HepG2 (cell line): ENCODE measurements around the gene TYMP. TPM values are rescaled to one million over a fixed set of nuclear protein-coding genes. Genes with fewer than 3 reads are reported as not detected.

Experiments
- ETV5 ChIP-seq: IDR thresholded peaks from 2 replicates; pipeline ENCODE4 v1.6.1; 2018; ENCODE audit warnings: missing biosample characterization, missing genetic modification reagents, inconsistent platforms, borderline replicate concordance
- GTF3A ChIP-seq: sonication (generic); formaldehyde crosslinking; conservative IDR thresholded peaks from 2 replicates; pipeline ENCODE4 v1.4.0; 2020; ENCODE audit warnings: mild to moderate bottlenecking, missing genetic modification reagents
- HNRNPUL1 ChIP-seq: fragments of 200-400 bp; formaldehyde crosslinking; IDR thresholded peaks from 2 replicates; pipeline ENCODE4 v1.6.1; 2017; ENCODE audit warnings: low read depth, mild to moderate bottlenecking, low read length, moderate library complexity
- MBD4 ChIP-seq: IDR thresholded peaks from 2 replicates; pipeline ENCODE4 v1.6.1; 2012; ENCODE audit warnings: low read length, inconsistent platforms, borderline replicate concordance
- NONO ChIP-seq, 2 experiments: fragments of 450-650 bp in 1 of 2; sonication (generic) in 1 of 2; formaldehyde crosslinking in 1 of 2; IDR thresholded peaks in 1 of 2; conservative IDR thresholded peaks in 1 of 2; 2 replicates each; pipeline versions ENCODE4 v1.6.1 to v1.8.0; 2017 to 2022; ENCODE audit warnings: mild to moderate bottlenecking in 1 of 2, missing genetic modification reagents in 1 of 2, moderate library complexity in 1 of 2
- REPIN1 ChIP-seq: sonication (generic); formaldehyde crosslinking; IDR thresholded peaks from 2 replicates; pipeline ENCODE4 v1.8.0; 2022; ENCODE audit warnings: missing genetic modification reagents, low read depth, mild to moderate bottlenecking, borderline replicate concordance
- SALL1 ChIP-seq: sonication (generic); formaldehyde crosslinking; IDR thresholded peaks from 2 replicates; pipeline ENCODE4 v1.8.0; 2022; ENCODE audit warnings: mild to moderate bottlenecking, missing genetic modification reagents
- SAP130 ChIP-seq: IDR thresholded peaks from 2 replicates; pipeline ENCODE4 v1.6.1; 2016; ENCODE audit warnings: low read depth
- SOX6 ChIP-seq, 2 experiments: fragments of 450-650 bp in 1 of 2; sonication (generic) in 1 of 2; formaldehyde crosslinking in 1 of 2; IDR thresholded peaks; 2 replicates each; pipeline versions ENCODE4 v1.4.0 to v1.6.1; 2017 to 2020; ENCODE audit warnings: antibody characterized with exemption in 1 of 2, mild to moderate bottlenecking in 1 of 2, missing genetic modification reagents in 1 of 2
- SRY ChIP-seq: sonication (generic); formaldehyde crosslinking; IDR thresholded peaks from 2 replicates; pipeline ENCODE4 v1.8.0; 2022; ENCODE audit warnings: mild to moderate bottlenecking, missing genetic modification reagents
- TSC22D2 ChIP-seq: sonication (generic); formaldehyde crosslinking; IDR thresholded peaks from 2 replicates; pipeline ENCODE4 v1.5.1; 2020; ENCODE audit warnings: missing genetic modification reagents, mild to moderate bottlenecking, borderline replicate concordance
- ZBTB21 ChIP-seq: sonication (generic); formaldehyde crosslinking; IDR thresholded peaks from 2 replicates; pipeline ENCODE4 v1.4.0; 2020; ENCODE audit warnings: missing genetic modification reagents
- ZBTB3 ChIP-seq: sonication (generic); formaldehyde crosslinking; IDR thresholded peaks from 2 replicates; pipeline ENCODE4 v1.4.0; 2020; ENCODE audit warnings: low read depth, mild to moderate bottlenecking, moderate library complexity, missing genetic modification reagents, borderline replicate concordance
- ZMYM4 ChIP-seq: sonication (generic); formaldehyde crosslinking; IDR thresholded peaks from 2 replicates; pipeline ENCODE4 v1.8.1; 2023; ENCODE audit warnings: mild to moderate bottlenecking, missing genetic modification reagents
- ZNF781 ChIP-seq: sonication (generic); formaldehyde crosslinking; IDR thresholded peaks from 2 replicates; pipeline ENCODE4 v1.5.1; 2020; ENCODE audit warnings: borderline replicate concordance, mild to moderate bottlenecking, missing genetic modification reagents; ENCODE audit errors: not compliant biosample characterization
- polyA plus RNA-seq, 8 experiments: library from polyadenylated mRNA; depleted of rRNA in 3 of 8; stranded (reverse) in 7 of 8; unstranded in 1 of 8; fragments of >200 nt; fragmentation: Illumina TruSeq in 4 of 8; extraction: Trizol in 4 of 8; gene quantifications; 2 replicates each; pipeline versions ENCODE4 v1.2.1 to v1.2.3, GENCODE V29; 2011 to 2016; ENCODE audit warnings: low read depth in 4 of 8, missing spikeins in 1 of 8, mixed read lengths in 1 of 8; ENCODE audit not compliant: insufficient read depth in 1 of 8
- total RNA-seq, 5 experiments: library from RNA; depleted of rRNA; stranded (reverse); fragments of >200 nt; fragmentation: Illumina TruSeq; extraction: Trizol; gene quantifications; 2 replicates each; pipeline ENCODE4 v1.2.3, GENCODE V29; 2016; ENCODE audit warnings: low read depth in 1 of 5
- TF ChIP-seq, protein P1 (sequence below): sonication (generic); formaldehyde crosslinking; IDR thresholded peaks from 2 replicates; pipeline ENCODE4 v1.4.0; 2020; ENCODE audit warnings: mild to moderate bottlenecking, missing genetic modification reagents
- TF ChIP-seq, protein P2 (sequence below): IDR thresholded peaks from 2 replicates; pipeline ENCODE4 v1.4.0; 2020; ENCODE audit warnings: mild to moderate bottlenecking, missing genetic modification reagents
- TF ChIP-seq, protein P3 (sequence below): sonication (generic); formaldehyde crosslinking; conservative IDR thresholded peaks from 2 replicates; pipeline ENCODE4 v1.8.0; 2022; ENCODE audit warnings: low read depth, missing genetic modification reagents
- TF ChIP-seq, protein P4 (sequence below): sonication (generic); formaldehyde crosslinking; IDR thresholded peaks from 2 replicates; pipeline ENCODE4 v1.8.0; 2023; ENCODE audit warnings: mild to moderate bottlenecking, missing genetic modification reagents

TYMP gene
- total and polyA plus RNA-seq, 2 of the 13 experiments (the other 11 are each of a cell fraction or from before 2014, with no cell fraction given) = 3.9 to 4.3 TPM

DNA sequence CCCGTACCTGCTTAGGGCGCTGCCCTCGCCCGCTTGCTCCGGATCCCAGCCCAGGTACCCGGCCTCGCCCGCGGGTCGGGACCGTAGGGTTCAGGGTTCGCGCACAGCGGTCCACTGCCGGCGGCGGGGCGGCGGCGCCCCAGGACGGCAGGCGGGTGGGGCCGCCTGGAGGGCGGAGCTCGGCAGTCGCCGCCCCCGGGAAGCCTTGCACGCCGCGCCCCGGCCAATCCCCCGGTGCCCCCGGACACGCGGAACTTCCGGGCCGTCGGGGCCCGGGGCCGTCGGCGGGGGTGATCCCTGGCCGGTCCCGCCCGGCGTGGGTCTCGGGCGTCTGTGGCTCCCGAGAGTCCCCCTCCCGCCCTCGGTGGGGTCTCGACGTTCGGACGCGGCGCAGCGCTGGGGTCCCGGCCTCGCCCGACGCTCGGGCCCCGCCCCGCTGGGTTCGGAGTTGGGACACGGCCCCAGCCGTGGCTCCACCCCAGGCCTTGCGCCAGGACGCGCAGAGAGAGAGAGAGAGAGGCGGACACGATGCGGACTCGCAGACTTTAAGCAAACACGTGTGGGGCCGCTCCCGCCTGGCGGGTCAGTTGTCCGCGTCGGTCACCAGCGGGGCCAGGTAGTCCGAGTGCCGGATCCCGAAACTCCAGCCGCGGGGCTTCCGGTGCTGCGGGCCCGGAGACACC lies at the start of gene TYMP (continued):
- TF ChIP-seq, protein P1, sequence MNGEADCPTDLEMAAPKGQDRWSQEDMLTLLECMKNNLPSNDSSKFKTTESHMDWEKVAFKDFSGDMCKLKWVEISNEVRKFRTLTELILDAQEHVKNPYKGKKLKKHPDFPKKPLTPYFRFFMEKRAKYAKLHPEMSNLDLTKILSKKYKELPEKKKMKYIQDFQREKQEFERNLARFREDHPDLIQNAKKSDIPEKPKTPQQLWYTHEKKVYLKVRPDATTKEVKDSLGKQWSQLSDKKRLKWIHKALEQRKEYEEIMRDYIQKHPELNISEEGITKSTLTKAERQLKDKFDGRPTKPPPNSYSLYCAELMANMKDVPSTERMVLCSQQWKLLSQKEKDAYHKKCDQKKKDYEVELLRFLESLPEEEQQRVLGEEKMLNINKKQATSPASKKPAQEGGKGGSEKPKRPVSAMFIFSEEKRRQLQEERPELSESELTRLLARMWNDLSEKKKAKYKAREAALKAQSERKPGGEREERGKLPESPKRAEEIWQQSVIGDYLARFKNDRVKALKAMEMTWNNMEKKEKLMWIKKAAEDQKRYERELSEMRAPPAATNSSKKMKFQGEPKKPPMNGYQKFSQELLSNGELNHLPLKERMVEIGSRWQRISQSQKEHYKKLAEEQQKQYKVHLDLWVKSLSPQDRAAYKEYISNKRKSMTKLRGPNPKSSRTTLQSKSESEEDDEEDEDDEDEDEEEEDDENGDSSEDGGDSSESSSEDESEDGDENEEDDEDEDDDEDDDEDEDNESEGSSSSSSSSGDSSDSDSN (CRISPR knock-in tag) = peak; percentile 84; the same call in 1 of the 2 replicates
- TF ChIP-seq SAP130 (CRISPR knock-in tag) (peak; percentile 71), SRY (CRISPR knock-in tag) (peak; percentile 84), TSC22D2 (CRISPR knock-in tag) (peak; percentile 66; the same call in 1 of the 2 replicates), HNRNPUL1 (no peak), MBD4 (no peak), NONO (IDR thresholded peaks at IDR 0.05) (no peak), NONO (CRISPR knock-in tag; conservative IDR thresholded peaks at IDR 0.05) (0 out of 2 replicates have a peak, but pooled peaks have one; percentile 58), SALL1 (CRISPR knock-in tag) (peak; percentile 73), ZMYM4 (CRISPR knock-in tag) (no peak), ZNF781 (CRISPR knock-in tag) (peak; percentile 52), ZBTB3 (CRISPR knock-in tag) (no peak), REPIN1 (CRISPR knock-in tag) (0 out of 2 replicates have a peak, but pooled peaks have one; percentile 9), ETV5 (CRISPR knock-in tag) (peak; percentile 54; the same call in 1 of the 2 replicates), GTF3A (CRISPR knock-in tag) (no peak; the same call in 1 of the 2 replicates), SOX6 (IDR thresholded peaks at IDR 0.05) (no peak), SOX6 (CRISPR knock-in tag; IDR thresholded peaks at IDR 0.05) (peak; percentile 63; the same call in 1 of the 2 replicates), ZBTB21 (CRISPR knock-in tag) (no peak)
- TF ChIP-seq, protein P2, sequence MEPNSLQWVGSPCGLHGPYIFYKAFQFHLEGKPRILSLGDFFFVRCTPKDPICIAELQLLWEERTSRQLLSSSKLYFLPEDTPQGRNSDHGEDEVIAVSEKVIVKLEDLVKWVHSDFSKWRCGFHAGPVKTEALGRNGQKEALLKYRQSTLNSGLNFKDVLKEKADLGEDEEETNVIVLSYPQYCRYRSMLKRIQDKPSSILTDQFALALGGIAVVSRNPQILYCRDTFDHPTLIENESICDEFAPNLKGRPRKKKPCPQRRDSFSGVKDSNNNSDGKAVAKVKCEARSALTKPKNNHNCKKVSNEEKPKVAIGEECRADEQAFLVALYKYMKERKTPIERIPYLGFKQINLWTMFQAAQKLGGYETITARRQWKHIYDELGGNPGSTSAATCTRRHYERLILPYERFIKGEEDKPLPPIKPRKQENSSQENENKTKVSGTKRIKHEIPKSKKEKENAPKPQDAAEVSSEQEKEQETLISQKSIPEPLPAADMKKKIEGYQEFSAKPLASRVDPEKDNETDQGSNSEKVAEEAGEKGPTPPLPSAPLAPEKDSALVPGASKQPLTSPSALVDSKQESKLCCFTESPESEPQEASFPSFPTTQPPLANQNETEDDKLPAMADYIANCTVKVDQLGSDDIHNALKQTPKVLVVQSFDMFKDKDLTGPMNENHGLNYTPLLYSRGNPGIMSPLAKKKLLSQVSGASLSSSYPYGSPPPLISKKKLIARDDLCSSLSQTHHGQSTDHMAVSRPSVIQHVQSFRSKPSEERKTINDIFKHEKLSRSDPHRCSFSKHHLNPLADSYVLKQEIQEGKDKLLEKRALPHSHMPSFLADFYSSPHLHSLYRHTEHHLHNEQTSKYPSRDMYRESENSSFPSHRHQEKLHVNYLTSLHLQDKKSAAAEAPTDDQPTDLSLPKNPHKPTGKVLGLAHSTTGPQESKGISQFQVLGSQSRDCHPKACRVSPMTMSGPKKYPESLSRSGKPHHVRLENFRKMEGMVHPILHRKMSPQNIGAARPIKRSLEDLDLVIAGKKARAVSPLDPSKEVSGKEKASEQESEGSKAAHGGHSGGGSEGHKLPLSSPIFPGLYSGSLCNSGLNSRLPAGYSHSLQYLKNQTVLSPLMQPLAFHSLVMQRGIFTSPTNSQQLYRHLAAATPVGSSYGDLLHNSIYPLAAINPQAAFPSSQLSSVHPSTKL (CRISPR knock-in tag) = 0 out of 2 replicates have a peak, but pooled peaks have one; percentile 32
- TF ChIP-seq, protein P3, sequence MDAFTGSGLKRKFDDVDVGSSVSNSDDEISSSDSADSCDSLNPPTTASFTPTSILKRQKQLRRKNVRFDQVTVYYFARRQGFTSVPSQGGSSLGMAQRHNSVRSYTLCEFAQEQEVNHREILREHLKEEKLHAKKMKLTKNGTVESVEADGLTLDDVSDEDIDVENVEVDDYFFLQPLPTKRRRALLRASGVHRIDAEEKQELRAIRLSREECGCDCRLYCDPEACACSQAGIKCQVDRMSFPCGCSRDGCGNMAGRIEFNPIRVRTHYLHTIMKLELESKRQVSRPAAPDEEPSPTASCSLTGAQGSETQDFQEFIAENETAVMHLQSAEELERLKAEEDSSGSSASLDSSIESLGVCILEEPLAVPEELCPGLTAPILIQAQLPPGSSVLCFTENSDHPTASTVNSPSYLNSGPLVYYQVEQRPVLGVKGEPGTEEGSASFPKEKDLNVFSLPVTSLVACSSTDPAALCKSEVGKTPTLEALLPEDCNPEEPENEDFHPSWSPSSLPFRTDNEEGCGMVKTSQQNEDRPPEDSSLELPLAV (CRISPR knock-in tag) = 0 out of 2 replicates have a peak, but pooled peaks have one; percentile 44
- TF ChIP-seq, protein P4, sequence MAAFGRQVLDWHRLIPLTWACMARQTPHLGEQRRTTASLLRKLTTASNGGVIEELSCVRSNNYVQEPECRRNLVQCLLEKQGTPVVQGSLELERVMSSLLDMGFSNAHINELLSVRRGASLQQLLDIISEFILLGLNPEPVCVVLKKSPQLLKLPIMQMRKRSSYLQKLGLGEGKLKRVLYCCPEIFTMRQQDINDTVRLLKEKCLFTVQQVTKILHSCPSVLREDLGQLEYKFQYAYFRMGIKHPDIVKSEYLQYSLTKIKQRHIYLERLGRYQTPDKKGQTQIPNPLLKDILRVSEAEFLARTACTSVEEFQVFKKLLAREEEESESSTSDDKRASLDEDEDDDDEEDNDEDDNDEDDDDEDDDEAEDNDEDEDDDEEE (CRISPR knock-in tag) = no peak; the same call in 1 of the 2 replicates
